Fibroblast of the aortic adventitia (primary cell): ENCODE results near the gene LCE1B. TPM values are rescaled to one million over a fixed set of nuclear protein-coding genes. Genes with fewer than 3 reads are reported as not detected.

Experiments used
- DNase-seq: peaks from one replicate; pipeline ENCODE4 v3.0.0-alpha.2; 2010; ENCODE audit warnings: low read depth
- H3K4me3 ChIP-seq: 2 replicates; pipeline ENCODE4 v1.5.1; 2011; ENCODE audit warnings: low read depth, mild to moderate bottlenecking, control low read depth, low read length, moderate library complexity
- total RNA-seq: library from RNA; depleted of rRNA; stranded (reverse); fragments of >200 nt; gene quantifications from 2 replicates; pipeline ENCODE4 v1.2.3, GENCODE V29; 2012; ENCODE audit warnings: low replicate concordance
- TF ChIP-seq, protein P1 (sequence below): IDR thresholded peaks from 2 replicates; pipeline ENCODE4 v1.5.1; 2011; ENCODE audit warnings: mild to moderate bottlenecking, low read length, control low read depth, inconsistent platforms; ENCODE audit not compliant: insufficient read depth

The LCE1B gene
- total RNA-seq, 1 donor, result not detected

- H3K4me3 ChIP-seq, result no peak overlapping the region
- TF ChIP-seq, protein P1, sequence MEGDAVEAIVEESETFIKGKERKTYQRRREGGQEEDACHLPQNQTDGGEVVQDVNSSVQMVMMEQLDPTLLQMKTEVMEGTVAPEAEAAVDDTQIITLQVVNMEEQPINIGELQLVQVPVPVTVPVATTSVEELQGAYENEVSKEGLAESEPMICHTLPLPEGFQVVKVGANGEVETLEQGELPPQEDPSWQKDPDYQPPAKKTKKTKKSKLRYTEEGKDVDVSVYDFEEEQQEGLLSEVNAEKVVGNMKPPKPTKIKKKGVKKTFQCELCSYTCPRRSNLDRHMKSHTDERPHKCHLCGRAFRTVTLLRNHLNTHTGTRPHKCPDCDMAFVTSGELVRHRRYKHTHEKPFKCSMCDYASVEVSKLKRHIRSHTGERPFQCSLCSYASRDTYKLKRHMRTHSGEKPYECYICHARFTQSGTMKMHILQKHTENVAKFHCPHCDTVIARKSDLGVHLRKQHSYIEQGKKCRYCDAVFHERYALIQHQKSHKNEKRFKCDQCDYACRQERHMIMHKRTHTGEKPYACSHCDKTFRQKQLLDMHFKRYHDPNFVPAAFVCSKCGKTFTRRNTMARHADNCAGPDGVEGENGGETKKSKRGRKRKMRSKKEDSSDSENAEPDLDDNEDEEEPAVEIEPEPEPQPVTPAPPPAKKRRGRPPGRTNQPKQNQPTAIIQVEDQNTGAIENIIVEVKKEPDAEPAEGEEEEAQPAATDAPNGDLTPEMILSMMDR, result no peak
- no peak for DNase-seq
Observed at GRCh38 chr1:152817309-152817708, 5.5 kb downstream of the LCE1B start.

- DNase-seq, result no peak
- H3K4me3 ChIP-seq, result no peak overlapping the region
- TF ChIP-seq, protein P1, result no peak
Observed at GRCh38 chr1:152823294-152823693, 11.5 kb downstream of the LCE1B start.

- no peak for DNase-seq
- TF ChIP-seq, protein P1, result no peak
- no peak overlapping the region for H3K4me3 ChIP-seq
Observed at GRCh38 chr1:152824964-152825363, 13.2 kb downstream of the LCE1B start.

DNA sequence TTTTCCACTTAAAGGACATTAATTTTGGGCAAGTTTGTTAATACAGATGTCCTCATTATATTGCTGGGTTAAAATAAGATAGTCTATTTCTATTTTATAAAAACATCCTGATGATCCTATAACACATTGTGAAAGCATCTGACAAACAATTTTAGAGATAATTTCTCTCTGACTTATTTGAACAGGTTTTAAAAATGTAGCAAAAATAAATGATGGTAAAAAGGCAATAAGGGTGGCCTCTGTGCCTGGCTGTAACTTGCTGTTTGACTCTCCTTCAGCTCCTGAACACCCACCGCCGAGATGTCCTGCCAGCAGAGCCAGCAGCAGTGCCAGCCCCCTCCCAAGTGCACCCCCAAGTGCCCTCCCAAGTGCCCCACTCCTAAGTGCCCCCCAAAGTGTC, 15.4 kb downstream of the LCE1B start, which contains the start of gene LCE1A:
LCE1A (plus strand) TSS at position 301 of the 400 bp plus-strand sequence; CDS start at position 301, 0 bp downstream.
- TF ChIP-seq, protein P1, result no peak
- no peak within 1 kb of the TSS for H3K4me3 ChIP-seq
- DNase-seq, result no peak

GRCh38 chr1:152836870-152837269, 25.1 kb downstream of the LCE1B start:
- no peak for DNase-seq
- TF ChIP-seq, protein P1, result no peak
- H3K4me3 ChIP-seq, result no peak overlapping the region

- H3K4me3 ChIP-seq, result no peak within 1 kb of the TSS
- no peak for DNase-seq
- TF ChIP-seq, protein P1, result no peak
Observed at GRCh38 chr1:152842556-152842955, 30.8 kb downstream of the LCE1B start, which contains the start of gene LCE6A. Gene LCE6A, plus strand, starts transcription at chr1:152842856. Its CDS starts 665 bp downstream, at chr1:152843521.

DNA sequence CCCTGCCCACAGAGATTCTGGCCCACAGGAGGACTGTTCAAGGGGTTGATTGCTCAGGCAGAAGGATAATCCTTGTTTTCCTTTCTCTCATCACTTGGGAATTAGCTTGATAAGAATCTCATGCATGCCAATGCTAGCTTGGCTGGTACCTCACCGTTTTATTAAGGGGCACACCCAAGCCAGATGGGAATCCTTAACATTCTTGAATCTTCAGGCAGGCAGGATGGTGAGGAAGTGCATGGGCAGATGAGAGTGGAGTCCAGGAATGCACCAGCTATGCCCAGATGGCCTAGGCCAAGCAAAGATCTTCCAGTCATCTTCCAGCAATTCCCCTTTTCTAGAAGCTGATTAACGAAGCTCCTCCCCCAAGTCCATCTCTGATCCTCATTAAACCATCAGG, 43.9 kb downstream of the LCE1B start:
- no peak for DNase-seq
- TF ChIP-seq, protein P1, result no peak
- H3K4me3 ChIP-seq, result no peak overlapping the region
